K562 (cell line): ENCODE results near the gene RHNO1. TPM values are rescaled to one million over a fixed set of nuclear protein-coding genes. Genes with fewer than 3 reads are reported as not detected.

Experiments used
- ATAC-seq: fragments of 200-7000 bp; cut with Tn5 transposase; 3 replicates; pipeline ENCODE4 v1.9.1; 2020; ENCODE audit warnings: moderate library complexity
- BruUV-seq: library from RNA; stranded (reverse); fragments of 400-500 nt; replicated peaks from 2 replicates; lab custom pipeline; 2021; lab: Mats Ljungman, UMichigan
- CTCF ChIA-PET: fragments of 300-600 bp; formaldehyde crosslinking; extraction: SDS; loops from one replicate; lab custom pipeline; 2021; ENCODE audit warnings: low intra/inter-chr PET ratio; lab: Yijun Ruan, JAX
- POLR2A ChIA-PET: fragments of 300-600, 350-650 bp; sonication (Branson Sonifier 250); formaldehyde crosslinking; extraction: SDS; loops from one replicate; lab custom pipeline; 2021; ENCODE audit warnings: antibody characterized with exemption, inconsistent platforms; lab: Yijun Ruan, JAX
- DNase-seq, 4 experiments: peaks; one replicate each; pipeline versions ENCODE4 v3.0.0 to v3.0.0-alpha.2; 2011 to 2018; ENCODE audit warnings: low spot score in 3 of 4, mixed read lengths in 3 of 4; ENCODE audit errors: extremely low read depth in 1 of 4
- FAIRE-seq: peaks from 2 replicates; lab custom pipeline; 2011; peaks lifted over from hg19 to GRCh38; lab: Jason Lieb, UNC
- H2AFZ ChIP-seq: 2 replicates; pipeline ENCODE4 v1.6.0; 2011; ENCODE audit warnings: low read depth, low read length, control low read depth, inconsistent platforms
- H3K27ac ChIP-seq: fragments of 200-600 bp; 3 replicates; pipeline ENCODE4 v1.8.0; 2011; ENCODE audit warnings: low read depth, mild to moderate bottlenecking, control low read depth, inconsistent platforms, low read length, moderate library complexity, mixed read lengths; ENCODE audit errors: extremely low read depth
- H3K27me3 ChIP-seq, 2 experiments: fragments of 300-600 bp in 1 of 2; 2 replicates in 1 of 2; 3 replicates in 1 of 2; pipeline versions ENCODE4 v1.6.0 to v1.8.0; 2011; ENCODE audit warnings: inconsistent platforms in 2 of 2, low read length in 2 of 2, mild to moderate bottlenecking in 1 of 2, mixed read lengths in 1 of 2, moderate library complexity in 1 of 2; ENCODE audit not compliant: control insufficient read depth in 2 of 2, insufficient read depth in 2 of 2
- H3K36me3 ChIP-seq: fragments of 300-600 bp; 3 replicates; pipeline ENCODE4 v1.8.0; 2011; ENCODE audit warnings: mild to moderate bottlenecking, low read length, inconsistent platforms; ENCODE audit not compliant: control insufficient read depth, insufficient read depth
- H3K4me1 ChIP-seq, 2 experiments: fragments of 200-600 bp in 1 of 2; replicated peaks in 1 of 2; 2 replicates in 1 of 2; 3 replicates in 1 of 2; pipeline versions ENCODE4 v1.5.1 to v1.8.0; 2011; ENCODE audit warnings: inconsistent platforms in 2 of 2, low read length in 2 of 2, mild to moderate bottlenecking in 1 of 2, mixed read lengths in 1 of 2, moderate library complexity in 1 of 2; ENCODE audit not compliant: control insufficient read depth in 2 of 2, insufficient read depth in 2 of 2
- H3K4me2 ChIP-seq: 2 replicates; pipeline ENCODE4 v1.6.1; 2011; ENCODE audit warnings: low read length, control low read depth, inconsistent platforms, mixed read lengths; ENCODE audit not compliant: insufficient read depth
- H3K4me3 ChIP-seq: fragments of 200-600 bp; sonication (generic), shearing (Covaris generic); 2 replicates; pipeline ENCODE4 v1.5.1; 2016; ENCODE audit warnings: control low read depth, inconsistent platforms
- H3K79me2 ChIP-seq: fragments of 200-600 bp; 3 replicates; pipeline ENCODE4 v1.8.0; 2011; ENCODE audit warnings: low read length, inconsistent platforms; ENCODE audit not compliant: control insufficient read depth, insufficient read depth
- H3K9ac ChIP-seq, 2 experiments: 2 replicates each; pipeline versions ENCODE4 v1.6.0 to v1.6.1; 2011; ENCODE audit warnings: low read depth in 2 of 2, low read length in 2 of 2, control low read depth in 1 of 2, inconsistent platforms in 1 of 2, mild to moderate bottlenecking in 1 of 2, mixed read lengths in 1 of 2; ENCODE audit not compliant: insufficient read depth in 1 of 2
- H3K9me1 ChIP-seq: one replicate; pipeline ENCODE4 v1.6.0; 2011; ENCODE audit warnings: inconsistent platforms, mild to moderate bottlenecking, low read length, moderate library complexity; ENCODE audit not compliant: control insufficient read depth, insufficient read depth
- H3K9me3 ChIP-seq: replicated peaks from 2 replicates; pipeline ENCODE4 v1.5.1; 2011; ENCODE audit warnings: low read depth, low read length, inconsistent platforms; ENCODE audit not compliant: control insufficient read depth, insufficient read depth
- H4K20me1 ChIP-seq: replicated peaks from 2 replicates; pipeline ENCODE4 v1.6.1; 2011; ENCODE audit warnings: low read length, inconsistent platforms, mixed read lengths; ENCODE audit not compliant: control insufficient read depth, insufficient read depth
- CTBP1 ChIP-seq: fragments of 450-650 bp; IDR thresholded peaks from 2 replicates; pipeline ENCODE4 v1.6.1; 2016; ENCODE audit warnings: borderline replicate concordance
- HDAC2 ChIP-seq: fragments of 450-650 bp; IDR thresholded peaks from 2 replicates; pipeline ENCODE4 v1.6.1; 2016; ENCODE audit warnings: mild to moderate bottlenecking
- JUN ChIP-seq, 2 experiments: sonication (generic) in 1 of 2; formaldehyde crosslinking in 1 of 2; IDR thresholded peaks; 2 replicates each; pipeline versions ENCODE4 v1.6.1 to v1.8.0; 2012 to 2022; ENCODE audit warnings: borderline replicate concordance in 2 of 2, mild to moderate bottlenecking in 2 of 2, improper control_type of control experiment in 1 of 2, low read depth in 1 of 2, low read length in 1 of 2, missing genetic modification reagents in 1 of 2
- POU5F1 ChIP-seq: fragments of 150-350 bp; IDR thresholded peaks from 2 replicates; pipeline ENCODE4 v1.6.1; 2014; ENCODE audit warnings: borderline replicate concordance, low read length, low read depth, mild to moderate bottlenecking; ENCODE audit not compliant: partially characterized antibody
- SMARCC2 ChIP-seq: fragments of 450-650 bp; IDR thresholded peaks from 2 replicates; pipeline ENCODE4 v1.6.1; 2017; ENCODE audit warnings: antibody characterized with exemption, moderate library complexity, mild to moderate bottlenecking, low read depth
- SUPT5H ChIP-seq: fragments of 450-650 bp; IDR thresholded peaks from 2 replicates; pipeline ENCODE4 v1.6.1; 2016
- WGBS: fragments of 100-300 bp; shearing (Covaris generic); methylation state at CpG from one replicate; pipeline ENCODE4 v1.1.6; 2016; ENCODE audit warnings: low coverage, mixed read lengths; ENCODE audit not compliant: insufficient coverage; ENCODE audit errors: missing lambda C conversion rate; 5-methylcytosine and 5-hydroxymethylcytosine counted together
- in situ Hi-C: fragments of 300-500 bp; cut with MboI; formaldehyde crosslinking; loops from 4 replicates; pipeline ENCODE4 v1.15.0; 2018; ENCODE audit warnings: inconsistent platforms, mixed read lengths
- intact Hi-C: fragments of 100-400 bp; cut with micrococcal nuclease; formaldehyde crosslinking; loops from 2 replicates; pipeline ENCODE4 v1.14.2; 2022
- polyA plus RNA-seq, 8 experiments: library from polyadenylated mRNA; depleted of rRNA in 4 of 8; stranded (reverse) in 5 of 8; unstranded in 3 of 8; fragments of >200 nt; fragmentation: Nextera tagmentation in 2 of 8; fragmentation: Illumina TruSeq in 1 of 8; extraction: Ambion mirVana in 2 of 8; extraction: Trizol in 1 of 8; gene quantifications; 2 replicates each; pipeline versions ENCODE4 v1.2.1 to v1.2.3, GENCODE V29; 2011 to 2014; ENCODE audit warnings: inconsistent platforms in 1 of 8, missing spikeins in 1 of 8
- total RNA-seq, 7 experiments: library from RNA; depleted of rRNA in 6 of 7; stranded (reverse); fragments of >200 nt in 6 of 7; fragmentation: Illumina TruSeq in 2 of 7; extraction: Trizol in 2 of 7; gene quantifications; 2 replicates each; pipeline versions ENCODE4 v1.2.1 to v1.2.3, GENCODE V29; 2011 to 2021; ENCODE audit warnings: low replicate concordance in 1 of 7
- TF ChIP-seq, protein P1 (sequence below): sonication (generic); formaldehyde crosslinking; IDR thresholded peaks from 2 replicates; pipeline ENCODE4 v1.8.0; 2022; ENCODE audit warnings: mild to moderate bottlenecking, missing genetic modification reagents
- TF ChIP-seq, protein P2 (sequence below): fragments of 250-450 bp; sonication (Bioruptor Pico); IDR thresholded peaks from 2 replicates; pipeline ENCODE4 v1.5.0; 2020; ENCODE audit warnings: mild to moderate bottlenecking

The RHNO1 gene
- total and polyA plus RNA-seq, 9 of the 15 experiments (the other 6 are each of a cell fraction or from before 2014, with no cell fraction given), result 20.8 to 62.7 (median 28.8) TPM

DNA sequence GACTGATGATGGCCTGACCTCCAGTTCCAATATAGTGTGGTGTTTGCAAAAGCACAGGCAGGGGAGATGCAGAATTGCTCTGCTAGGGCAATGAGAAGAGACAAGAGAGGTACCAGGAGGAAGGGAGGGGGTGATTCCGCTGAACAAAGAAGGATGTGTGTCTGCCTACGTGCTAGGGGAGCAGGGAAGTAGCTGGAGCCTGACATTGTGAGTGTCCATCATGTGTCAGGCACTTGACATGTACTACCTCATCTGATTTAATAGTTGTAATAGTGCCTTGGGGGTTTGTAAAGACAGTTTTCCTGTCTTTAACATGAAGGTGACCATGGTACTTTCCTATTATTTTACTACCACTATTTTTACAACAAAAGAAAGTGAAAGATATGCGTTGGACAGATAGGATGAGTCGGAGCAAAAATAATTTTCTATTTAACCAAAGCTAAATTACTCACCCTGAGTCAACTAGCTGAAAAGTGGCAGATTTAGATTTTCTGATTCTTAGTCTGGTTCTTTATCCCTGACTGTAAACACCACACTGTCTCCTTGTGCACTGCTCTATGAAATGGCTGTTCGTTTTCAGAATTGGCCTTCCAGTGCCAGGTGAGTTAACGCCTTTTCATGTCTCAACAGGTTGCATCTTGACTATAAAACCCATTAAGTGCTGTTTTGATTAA lies 48.4 kb downstream of the RHNO1 start:
- no peak overlapping the region for H3K4me3 ChIP-seq
- DNase-seq, result no peak
- ChIA-PET POLR2A (interaction anchor here (0.6 kb wide), 1 partner anchor 25 kb away, joined by 3 read pairs; no protein-coding TSS in a partner anchor), CTCF (no interaction called here)
- H3K9me1 ChIP-seq, result no peaks in the 10 kb centered on the region
- TF ChIP-seq, protein P1, sequence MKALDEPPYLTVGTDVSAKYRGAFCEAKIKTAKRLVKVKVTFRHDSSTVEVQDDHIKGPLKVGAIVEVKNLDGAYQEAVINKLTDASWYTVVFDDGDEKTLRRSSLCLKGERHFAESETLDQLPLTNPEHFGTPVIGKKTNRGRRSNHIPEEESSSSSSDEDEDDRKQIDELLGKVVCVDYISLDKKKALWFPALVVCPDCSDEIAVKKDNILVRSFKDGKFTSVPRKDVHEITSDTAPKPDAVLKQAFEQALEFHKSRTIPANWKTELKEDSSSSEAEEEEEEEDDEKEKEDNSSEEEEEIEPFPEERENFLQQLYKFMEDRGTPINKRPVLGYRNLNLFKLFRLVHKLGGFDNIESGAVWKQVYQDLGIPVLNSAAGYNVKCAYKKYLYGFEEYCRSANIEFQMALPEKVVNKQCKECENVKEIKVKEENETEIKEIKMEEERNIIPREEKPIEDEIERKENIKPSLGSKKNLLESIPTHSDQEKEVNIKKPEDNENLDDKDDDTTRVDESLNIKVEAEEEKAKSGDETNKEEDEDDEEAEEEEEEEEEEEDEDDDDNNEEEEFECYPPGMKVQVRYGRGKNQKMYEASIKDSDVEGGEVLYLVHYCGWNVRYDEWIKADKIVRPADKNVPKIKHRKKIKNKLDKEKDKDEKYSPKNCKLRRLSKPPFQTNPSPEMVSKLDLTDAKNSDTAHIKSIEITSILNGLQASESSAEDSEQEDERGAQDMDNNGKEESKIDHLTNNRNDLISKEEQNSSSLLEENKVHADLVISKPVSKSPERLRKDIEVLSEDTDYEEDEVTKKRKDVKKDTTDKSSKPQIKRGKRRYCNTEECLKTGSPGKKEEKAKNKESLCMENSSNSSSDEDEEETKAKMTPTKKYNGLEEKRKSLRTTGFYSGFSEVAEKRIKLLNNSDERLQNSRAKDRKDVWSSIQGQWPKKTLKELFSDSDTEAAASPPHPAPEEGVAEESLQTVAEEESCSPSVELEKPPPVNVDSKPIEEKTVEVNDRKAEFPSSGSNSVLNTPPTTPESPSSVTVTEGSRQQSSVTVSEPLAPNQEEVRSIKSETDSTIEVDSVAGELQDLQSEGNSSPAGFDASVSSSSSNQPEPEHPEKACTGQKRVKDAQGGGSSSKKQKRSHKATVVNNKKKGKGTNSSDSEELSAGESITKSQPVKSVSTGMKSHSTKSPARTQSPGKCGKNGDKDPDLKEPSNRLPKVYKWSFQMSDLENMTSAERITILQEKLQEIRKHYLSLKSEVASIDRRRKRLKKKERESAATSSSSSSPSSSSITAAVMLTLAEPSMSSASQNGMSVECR, result no peak
- TF ChIP-seq JUN (IDR thresholded peaks at IDR 0.05; ENCODE audit: borderline replicate concordance, low read depth, low read length) (no peak), JUN (CRISPR knock-in tag; IDR thresholded peaks at IDR 0.05; ENCODE audit: borderline replicate concordance) (no peak), HDAC2 (no peak), SUPT5H (no peak), SMARCC2 (no peak), CTBP1 (no peak), POU5F1 (no peak)
- TF ChIP-seq, protein P2, sequence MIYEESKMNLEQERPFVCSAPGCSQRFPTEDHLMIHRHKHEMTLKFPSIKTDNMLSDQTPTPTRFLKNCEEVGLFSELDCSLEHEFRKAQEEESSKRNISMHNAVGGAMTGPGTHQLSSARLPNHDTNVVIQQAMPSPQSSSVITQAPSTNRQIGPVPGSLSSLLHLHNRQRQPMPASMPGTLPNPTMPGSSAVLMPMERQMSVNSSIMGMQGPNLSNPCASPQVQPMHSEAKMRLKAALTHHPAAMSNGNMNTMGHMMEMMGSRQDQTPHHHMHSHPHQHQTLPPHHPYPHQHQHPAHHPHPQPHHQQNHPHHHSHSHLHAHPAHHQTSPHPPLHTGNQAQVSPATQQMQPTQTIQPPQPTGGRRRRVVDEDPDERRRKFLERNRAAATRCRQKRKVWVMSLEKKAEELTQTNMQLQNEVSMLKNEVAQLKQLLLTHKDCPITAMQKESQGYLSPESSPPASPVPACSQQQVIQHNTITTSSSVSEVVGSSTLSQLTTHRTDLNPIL (CRISPR knock-in tag), result no peak
- ATAC-seq, result no peak
- no peaks in the 10 kb centered on the region for H4K20me1 ChIP-seq
- in situ Hi-C loops, result no loop called here
- H3K4me2 ChIP-seq, result no peak overlapping the region
- intact Hi-C loops, result no loop called here
- H2AFZ ChIP-seq, result no peak overlapping the region
- BruUV-seq, result no TSS peak
- no peaks in the 10 kb centered on the region for H3K27me3 ChIP-seq
- H3K4me1 ChIP-seq, result no peaks in the 10 kb centered on the region
- no peaks in the 10 kb centered on the region for H3K79me2 ChIP-seq
- H3K36me3 ChIP-seq, result peaks cover 16% of the 10 kb centered on the region; the same call in 1 of the 3 replicates
- no peak overlapping the region for H3K27ac ChIP-seq
- no peak for FAIRE-seq
- WGBS, result 59% methylated on average over 6 of the region's 6 CpGs
- no peaks in the 10 kb centered on the region for H3K9me3 ChIP-seq
- H3K9ac ChIP-seq, result no peak overlapping the region
